ELF-1 (cell line): ENCODE results near the gene VAV2.

Experiments
- DNase-seq: peaks from one replicate; pipeline ENCODE4 v3.0.0-alpha.2; 2016; ENCODE audit warnings: low read depth, low spot score

The VAV2 gene

DNA sequence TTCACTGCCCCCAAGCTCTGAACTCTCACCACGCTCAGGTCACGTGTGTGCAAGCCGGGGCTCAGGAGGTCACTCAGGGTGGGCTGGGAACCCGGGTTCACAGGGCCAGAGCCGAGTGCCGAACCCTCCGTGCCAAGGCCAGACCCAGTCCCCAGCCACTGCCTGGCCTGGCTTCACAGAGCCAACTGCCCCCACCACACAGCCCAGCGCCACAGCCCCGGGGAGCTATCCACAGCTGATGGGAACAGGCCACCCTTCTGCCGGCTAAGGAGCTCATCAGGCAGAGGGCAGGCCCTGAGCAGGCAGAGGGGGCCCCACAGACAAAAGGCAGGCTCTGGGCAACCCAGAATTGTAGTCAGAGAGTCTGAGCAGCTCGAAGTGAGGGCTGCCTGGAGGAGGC is 117.0 kb downstream of the VAV2 start:
- peak; percentile 32 for DNase-seq

DNA sequence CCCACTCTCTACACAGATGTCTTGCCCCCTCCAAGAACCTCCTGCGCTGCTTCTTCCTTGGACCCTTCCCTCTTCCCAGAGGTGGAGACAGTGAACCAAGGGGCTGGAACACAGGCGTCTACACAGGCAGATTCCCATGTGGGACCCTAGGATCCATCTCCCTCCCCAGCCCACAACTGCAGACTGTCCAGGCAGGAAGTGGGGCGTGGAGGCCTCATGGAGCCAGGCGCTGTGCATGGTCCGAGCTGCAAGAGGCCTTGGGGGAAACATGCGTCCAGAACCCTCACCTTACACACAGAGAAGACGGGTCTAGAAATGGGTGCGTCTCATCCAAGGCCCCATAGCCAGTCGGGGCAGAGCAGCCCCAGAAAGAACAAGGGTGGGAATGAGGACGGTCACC is 117.5 kb downstream of the VAV2 start:
- no peak for DNase-seq

DNA sequence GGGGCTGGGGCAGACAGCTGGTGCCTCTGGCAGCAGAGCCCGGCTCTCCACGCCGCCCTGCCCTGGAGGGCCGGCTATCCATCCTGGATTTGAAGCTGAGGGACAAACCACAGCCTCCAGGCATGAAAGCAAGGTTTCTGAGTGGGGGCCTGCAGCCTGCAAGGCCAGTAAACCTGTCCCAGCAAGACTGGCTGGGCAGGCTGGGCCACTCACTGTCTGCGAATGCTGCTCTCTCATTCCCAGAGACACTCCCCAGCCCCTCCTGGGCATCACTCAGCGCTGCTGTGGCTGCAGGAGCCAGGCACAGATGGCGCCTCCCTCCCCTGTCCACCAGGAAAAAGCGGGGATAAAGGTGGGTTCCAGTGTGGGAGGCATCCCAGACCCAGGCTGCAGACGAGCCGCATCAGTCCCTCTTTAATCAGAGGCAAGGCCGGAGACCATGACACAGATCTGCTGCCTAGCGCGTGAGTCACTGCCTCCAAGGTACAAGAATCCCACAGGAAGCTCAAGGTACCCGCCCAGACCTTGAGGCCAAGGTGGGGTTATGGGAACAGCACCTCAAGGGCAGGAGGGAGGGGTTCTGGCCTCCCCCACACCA is 118.0 kb downstream of the VAV2 start:
- DNase-seq, result peak; percentile 94

DNA sequence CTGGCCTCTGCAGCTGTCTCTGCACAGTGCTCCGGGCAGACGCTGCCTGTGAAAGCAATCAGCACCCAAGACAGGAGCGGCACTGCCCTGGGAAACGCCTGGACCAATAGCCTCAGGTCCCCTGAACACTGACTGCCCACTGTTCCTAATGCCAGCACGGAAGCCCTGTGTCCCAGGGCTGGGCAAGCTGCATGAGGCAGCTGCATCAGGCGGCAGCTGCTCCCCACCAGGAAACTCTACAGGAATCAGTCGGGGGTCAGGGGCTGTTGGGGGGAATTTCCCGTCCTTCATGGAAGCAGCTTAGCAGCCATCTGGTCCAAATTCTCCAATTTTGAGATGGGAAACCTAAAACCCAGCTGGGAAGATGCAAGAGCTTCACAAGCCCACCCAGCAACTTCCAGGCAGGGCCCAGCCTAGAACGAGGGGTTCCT is 118.6 kb downstream of the VAV2 start:
- no peak for DNase-seq

DNA sequence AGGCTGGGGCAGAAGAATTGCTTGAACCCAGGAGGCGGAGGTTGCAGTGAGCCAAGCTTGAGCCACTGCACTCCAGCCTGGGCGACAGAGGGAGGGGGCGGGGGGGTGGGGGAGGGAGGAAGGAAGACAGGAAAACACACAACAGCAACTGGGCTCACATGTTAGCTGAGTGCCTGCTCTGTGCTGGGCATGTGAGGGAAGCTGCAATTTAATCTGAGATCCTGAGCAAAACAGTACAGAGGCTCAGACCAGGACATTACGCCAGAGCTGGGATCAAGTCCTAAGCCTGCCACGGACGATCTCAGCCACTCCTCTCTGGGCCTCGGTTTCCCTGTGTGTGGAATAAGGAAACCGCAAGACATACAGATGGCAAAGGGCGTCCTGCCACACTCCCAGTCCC is 119.1 kb downstream of the VAV2 start:
- DNase-seq, result no peak

GRCh38 chr9:133870598-133871595 is 121.2 kb downstream of the VAV2 start:
- DNase-seq, result no peak

GRCh38 chr9:133869674-133870405 is 122.3 kb downstream of the VAV2 start:
- peak; percentile 60 for DNase-seq

GRCh38 chr9:133868203-133868602 is 123.9 kb downstream of the VAV2 start:
- DNase-seq, result no peak

DNA sequence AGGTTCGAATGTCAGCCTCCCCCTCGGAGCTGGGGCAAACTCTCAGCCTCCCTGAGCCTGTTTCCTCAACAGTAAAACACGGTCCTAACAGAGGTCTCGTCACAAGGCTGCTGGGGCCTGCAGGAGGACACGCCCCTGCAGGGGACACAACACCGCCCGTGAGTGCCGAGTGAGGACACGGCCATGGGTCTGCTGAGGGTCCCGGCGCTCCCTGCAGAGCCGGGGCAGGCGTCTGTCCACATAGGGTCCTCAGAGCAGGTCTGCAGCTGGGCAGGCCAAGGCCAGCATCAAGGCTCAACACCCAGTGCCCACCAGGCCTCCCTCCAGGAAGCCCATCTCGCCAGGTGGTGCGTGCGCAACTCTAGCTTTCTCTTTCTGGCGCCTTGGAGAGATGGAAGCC is 125.2 kb downstream of the VAV2 start:
- no peak for DNase-seq

- DNase-seq, result peak; percentile 93
Observed at GRCh38 chr9:133864011-133864410, 128.1 kb downstream of the VAV2 start.

GRCh38 chr9:133863257-133863592 is 128.9 kb downstream of the VAV2 start:
- peak; percentile 65 for DNase-seq

DNA sequence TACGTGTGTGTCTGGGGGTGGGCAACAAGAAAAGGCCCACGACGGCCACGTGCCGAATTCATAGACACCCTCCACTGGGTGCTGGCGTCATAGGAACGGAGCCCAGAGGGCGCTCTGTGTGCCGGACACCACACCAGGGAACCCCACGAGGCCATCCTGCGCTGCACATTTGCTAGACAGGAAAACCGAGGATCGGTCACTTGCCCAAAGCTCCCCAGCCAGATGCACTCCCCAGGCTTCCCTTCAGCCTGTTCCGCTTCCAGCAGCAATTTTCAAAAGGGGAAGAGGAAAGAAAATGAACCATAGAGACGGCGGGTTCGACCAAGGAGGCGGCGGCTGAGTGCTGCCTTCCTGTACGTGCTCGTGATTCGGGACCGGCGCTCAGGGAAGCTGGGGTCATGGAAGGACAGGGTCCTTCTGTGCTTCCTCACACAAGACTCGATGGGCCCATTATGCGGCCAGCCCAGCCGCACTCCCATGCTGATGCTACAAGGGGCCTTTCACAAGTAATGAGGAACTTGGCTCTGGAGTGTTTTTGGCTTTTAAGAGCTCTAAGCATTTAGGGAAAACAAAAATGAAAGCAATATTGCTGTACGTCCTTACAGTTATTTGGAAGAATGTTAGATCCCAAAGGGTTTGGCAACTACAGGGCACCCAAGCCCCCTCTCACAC is 129.4 kb downstream of the VAV2 start:
- DNase-seq, result no peak

GRCh38 chr9:133861692-133862091 is 130.4 kb downstream of the VAV2 start:
- DNase-seq, result no peak

DNA sequence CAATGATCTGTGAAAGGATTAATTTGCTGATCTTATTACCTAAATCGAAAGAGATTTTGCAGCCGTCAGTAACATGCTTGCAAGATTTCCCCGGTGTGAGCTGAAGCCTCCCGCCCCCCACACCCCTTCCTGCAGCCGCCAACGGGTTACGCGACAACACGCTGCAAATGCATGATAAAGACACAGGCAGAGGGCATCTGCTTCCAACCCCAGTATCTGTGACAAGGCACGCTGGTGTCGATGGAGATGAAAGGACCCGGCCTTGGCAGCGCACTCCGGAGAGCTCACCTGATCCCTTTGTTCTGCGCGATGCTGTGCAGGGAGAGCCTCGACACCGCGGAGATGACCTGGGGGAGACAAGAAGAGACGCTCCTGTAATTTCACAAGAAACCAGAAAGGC is 131.0 kb downstream of the VAV2 start:
- DNase-seq, result peak; percentile 35

DNA sequence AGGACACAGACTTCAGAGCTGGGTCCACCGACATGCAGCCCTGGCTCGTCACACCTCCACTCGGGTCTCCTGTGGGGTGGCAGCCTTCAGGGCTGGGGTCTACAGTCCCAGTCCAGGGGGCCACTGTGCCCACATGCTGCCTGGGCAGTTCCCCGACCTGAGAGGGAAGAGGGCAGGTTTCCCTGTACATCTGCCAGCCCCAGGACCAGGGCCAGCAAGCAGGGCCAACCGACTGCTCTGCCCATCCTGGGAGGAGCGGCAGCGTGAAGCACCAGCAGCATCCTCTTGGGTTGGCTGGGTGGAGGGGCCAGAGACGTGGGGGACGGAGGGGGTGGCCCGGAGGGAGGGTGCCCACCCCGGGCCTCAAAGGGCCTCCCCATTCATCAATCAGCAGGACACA is 133.4 kb downstream of the VAV2 start:
- DNase-seq, result no peak

DNA sequence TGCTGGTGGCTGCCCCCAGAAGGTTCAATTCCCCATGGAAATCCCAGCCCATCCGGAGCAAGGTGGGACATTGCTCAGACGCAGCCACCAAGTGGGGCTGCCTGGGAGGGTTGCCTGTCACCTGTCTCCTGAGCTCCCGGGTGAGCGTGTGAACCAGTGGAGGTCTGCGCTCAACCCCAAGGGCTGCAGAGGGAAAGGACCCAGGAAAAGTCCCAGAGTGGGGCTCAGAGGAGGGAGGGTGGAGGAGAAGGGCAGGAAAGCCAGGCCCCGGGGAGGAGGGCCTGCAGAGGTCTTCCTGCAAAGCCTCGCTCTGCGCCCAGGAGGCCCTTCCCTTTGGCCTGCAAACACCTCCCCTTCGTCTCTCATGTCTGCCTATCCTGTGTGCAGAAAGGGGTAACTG is 134.5 kb downstream of the VAV2 start:
- DNase-seq, result no peak

DNA sequence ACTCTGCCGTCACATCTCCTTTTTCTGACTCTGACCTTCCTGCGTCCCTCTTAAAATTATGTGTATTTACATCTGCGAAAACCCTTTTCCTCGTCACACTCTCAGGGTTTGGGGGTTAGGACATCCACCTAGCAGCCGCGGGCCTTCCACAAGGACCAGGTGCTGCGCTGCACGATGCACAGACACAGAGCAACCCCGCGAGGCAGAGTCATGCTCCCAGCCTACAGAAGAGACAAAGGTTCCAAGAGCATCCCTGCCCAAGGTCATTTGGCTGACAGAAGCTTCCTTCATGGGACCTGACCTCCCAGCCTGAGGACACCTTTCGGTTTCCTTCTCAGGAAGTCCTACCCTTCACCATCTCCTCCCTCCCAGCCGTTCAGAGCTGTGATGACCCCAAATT is 135.3 kb downstream of the VAV2 start:
- no peak for DNase-seq

GRCh38 chr9:133855802-133856521 is 136.2 kb downstream of the VAV2 start:
- DNase-seq, result no peak

GRCh38 chr9:133855371-133855770 is 136.8 kb downstream of the VAV2 start:
- no peak for DNase-seq

DNA sequence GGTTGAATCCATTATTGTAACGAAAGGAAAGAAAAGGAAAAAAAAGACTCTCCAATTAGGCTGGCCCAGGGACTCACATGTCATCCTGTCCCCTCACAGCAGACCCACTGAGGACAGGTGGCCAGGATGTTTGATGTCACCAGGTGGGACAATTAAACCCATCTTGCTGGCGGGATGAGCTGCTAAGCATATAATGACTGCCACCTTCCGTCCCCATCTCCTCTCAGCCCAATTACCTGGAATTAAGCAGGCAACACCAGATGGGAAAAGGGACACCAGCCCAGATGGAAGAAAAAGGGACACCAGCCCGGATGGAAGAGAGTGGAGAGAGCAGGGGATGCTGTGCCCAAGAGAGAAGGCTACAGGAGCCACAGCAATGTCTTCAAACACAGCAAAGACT is 137.4 kb downstream of the VAV2 start:
- DNase-seq, result no peak

- DNase-seq, result no peak
Observed at GRCh38 chr9:133854048-133854447, 138.1 kb downstream of the VAV2 start.
